SIG-M5 treated with dmso at 0.1 percent for 504 hours (cell line): ENCODE measurements around the gene ZBTB44.

ENCODE experiments used
- DNase-seq: peaks from one replicate; lab custom pipeline; 2025; ENCODE audit not compliant: unreplicated experiment; lab: John Stamatoyannopoulos, UW

Gene ZBTB44

DNA sequence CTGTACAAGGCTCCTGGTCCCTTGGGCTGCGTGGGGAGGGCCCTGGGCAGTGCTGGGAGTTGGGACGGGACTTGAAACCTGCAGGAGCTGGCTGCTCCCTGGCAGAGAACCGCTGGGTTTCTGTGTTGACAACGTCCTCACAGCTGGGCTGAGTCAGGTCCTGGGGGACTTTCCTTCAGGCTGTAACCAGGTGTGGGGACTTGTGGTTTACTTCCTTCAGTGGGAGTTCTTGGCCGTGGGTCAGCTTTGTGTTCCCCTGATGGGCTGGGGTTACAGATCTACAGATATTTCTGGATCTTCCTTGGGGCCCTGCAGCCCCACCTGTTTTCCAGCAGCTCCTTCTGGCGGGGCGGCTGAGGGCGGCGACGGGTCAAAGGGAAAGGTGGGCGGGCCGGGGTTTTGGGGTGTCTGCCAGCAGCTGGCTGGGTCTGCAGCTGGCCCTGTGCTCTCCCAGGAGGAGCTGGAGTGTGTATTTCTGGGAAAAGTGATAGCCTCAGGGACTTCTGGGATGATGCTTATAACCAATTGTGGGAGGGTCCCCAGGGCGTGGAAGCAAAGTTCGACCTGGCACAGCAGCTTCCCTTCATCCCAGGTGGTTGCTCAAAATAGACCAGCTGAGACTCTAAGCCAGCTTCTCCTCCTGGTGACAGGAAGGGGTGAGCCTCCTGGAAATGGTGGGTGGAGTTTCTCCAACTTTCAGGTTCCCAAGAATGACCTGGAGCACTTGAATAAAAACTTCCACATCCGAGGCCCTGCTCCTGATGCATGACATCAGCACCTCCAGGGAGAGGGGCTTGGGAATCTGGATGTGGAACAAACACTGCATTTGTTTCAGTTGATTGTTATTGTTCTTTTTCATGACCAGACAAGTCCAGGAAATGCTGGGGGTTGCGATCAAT lies 136.0 kb downstream of the ZBTB44 start:
- DNase-seq = no peak

DNA sequence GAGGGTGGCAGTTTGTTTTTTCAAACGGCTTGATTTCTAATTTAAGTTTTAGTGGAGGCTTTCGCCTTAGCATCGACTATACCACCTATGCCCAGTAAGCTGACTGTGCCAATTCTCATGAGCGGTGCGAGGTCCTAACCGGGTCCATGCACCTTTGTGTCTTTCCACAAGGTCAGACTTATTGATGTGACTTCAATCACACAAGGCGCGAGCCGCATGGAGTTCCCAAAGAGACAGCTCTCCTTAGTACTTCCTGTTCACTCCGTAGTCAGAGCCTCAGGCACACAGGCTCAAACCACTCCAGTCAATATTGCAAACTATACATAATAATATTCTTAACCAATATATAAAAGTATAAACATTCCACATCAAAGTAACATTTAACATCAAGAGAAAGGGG lies 136.9 kb downstream of the ZBTB44 start:
- no peak for DNase-seq
